GM18870 (cell line): Measurements from ENCODE around the gene ARL4C.
"Not testable (repeated sequence)": the region's sequence is repeated elsewhere in the genome, so short reads cannot be mapped to it uniquely, and the experiment has no call there.

Source experiments
- ATAC-seq: cut with Tn5 transposase; IDR thresholded peaks from one replicate; pipeline ENCODE4 v1.9.1; 2021; ENCODE audit warnings: moderate library complexity; ENCODE audit not compliant: unreplicated experiment

Gene ARL4C

GRCh38 chr2:234478121-234478858 is 18.6 kb downstream of the ARL4C start:
- ATAC-seq, result no peak

- ATAC-seq, result no peak
Measured at GRCh38 chr2:234476766-234477165, 20.1 kb downstream of the ARL4C start.

GRCh38 chr2:234474654-234475053 is 22.2 kb downstream of the ARL4C start:
- ATAC-seq, result no peak

GRCh38 chr2:234472155-234472554 is 24.7 kb downstream of the ARL4C start:
- ATAC-seq, result no peak

- no peak for ATAC-seq
Measured at GRCh38 chr2:234469972-234470371, 26.9 kb downstream of the ARL4C start.

- no peak for ATAC-seq
Measured at GRCh38 chr2:234469251-234469845, 27.5 kb downstream of the ARL4C start.

GRCh38 chr2:234468503-234468902 is 28.4 kb downstream of the ARL4C start:
- ATAC-seq, result no peak

GRCh38 chr2:234467289-234467688 is 29.6 kb downstream of the ARL4C start:
- no peak for ATAC-seq

- ATAC-seq, result no peak
Measured at GRCh38 chr2:234464291-234464645, 32.6 kb downstream of the ARL4C start.

GRCh38 chr2:234463626-234464290 is 33.1 kb downstream of the ARL4C start:
- no peak for ATAC-seq

GRCh38 chr2:234462218-234462992 is 34.5 kb downstream of the ARL4C start:
- ATAC-seq, result no peak

- no peak for ATAC-seq
Measured at GRCh38 chr2:234459401-234460009, 37.4 kb downstream of the ARL4C start.

GRCh38 chr2:234458466-234458865 is 38.4 kb downstream of the ARL4C start:
- no peak for ATAC-seq

GRCh38 chr2:234457421-234457820 is 39.5 kb downstream of the ARL4C start:
- ATAC-seq, result no peak

- not testable (repeated sequence) for ATAC-seq
Measured at GRCh38 chr2:234455246-234455645, 41.6 kb downstream of the ARL4C start.

GRCh38 chr2:234454433-234454832 is 42.4 kb downstream of the ARL4C start:
- no peak for ATAC-seq

GRCh38 chr2:234453216-234453615 is 43.7 kb downstream of the ARL4C start:
- no peak for ATAC-seq

- ATAC-seq, result no peak
Measured at GRCh38 chr2:234451852-234452625, 44.8 kb downstream of the ARL4C start.

- ATAC-seq, result no peak
Measured at GRCh38 chr2:234451242-234451641, 45.6 kb downstream of the ARL4C start.

GRCh38 chr2:234450431-234451124 is 46.3 kb downstream of the ARL4C start:
- ATAC-seq, result no peak
